GM21786 (cell line): ENCODE results near the gene NDUFB8.

Experiments used
- ATAC-seq: cut with Tn5 transposase; IDR thresholded peaks from one replicate; pipeline ENCODE4 v1.9.1; 2021; ENCODE audit not compliant: unreplicated experiment

Gene NDUFB8

DNA sequence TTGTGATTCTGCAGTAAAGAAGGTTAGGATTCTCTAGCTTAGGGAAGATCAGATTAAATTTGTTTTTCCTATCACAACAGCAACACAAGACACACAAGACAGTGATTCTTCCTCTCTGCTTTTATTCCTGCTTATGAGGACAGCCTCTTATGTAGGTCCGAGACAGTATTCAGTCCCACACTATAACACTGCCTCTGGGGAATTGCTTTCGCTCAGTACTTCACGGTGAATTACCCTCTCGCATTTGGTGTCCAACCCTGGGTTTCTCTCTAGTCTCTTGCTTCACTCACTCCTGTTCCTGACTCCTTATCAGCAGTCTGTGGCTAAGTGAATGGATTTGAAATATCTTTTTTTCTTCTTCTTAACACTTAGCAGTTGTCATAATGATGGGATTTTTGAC lies 7.8 kb upstream of the NDUFB8 start:
- ATAC-seq: no peak

DNA sequence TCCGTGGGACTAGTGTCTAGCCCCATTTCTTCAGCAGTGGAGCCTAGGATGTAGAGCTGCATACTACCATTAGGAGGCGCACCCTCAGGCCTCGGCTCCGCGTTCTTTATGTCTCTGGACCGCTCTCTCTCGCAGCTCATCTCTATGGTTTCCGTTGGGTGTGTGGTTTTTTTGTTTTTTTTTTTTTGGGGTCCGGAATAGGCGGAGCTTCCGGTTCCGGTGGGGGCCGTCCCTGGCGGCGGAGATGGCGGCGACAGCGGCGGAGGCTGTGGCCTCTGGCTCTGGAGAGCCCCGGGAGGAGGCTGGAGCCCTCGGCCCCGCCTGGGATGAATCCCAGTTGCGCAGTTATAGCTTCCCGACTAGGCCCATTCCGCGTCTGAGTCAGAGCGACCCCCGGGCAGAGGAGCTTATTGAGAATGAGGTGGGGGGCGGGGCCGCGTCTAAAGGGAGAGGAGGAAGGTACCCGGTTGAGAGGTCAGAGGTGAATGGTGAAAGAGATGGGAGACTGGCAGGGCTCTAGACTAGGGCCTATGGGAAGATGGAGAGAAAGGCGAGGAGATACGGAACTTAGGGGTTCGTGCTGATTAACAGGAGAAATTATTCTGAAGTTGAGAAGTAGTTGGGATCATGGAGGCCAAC lies 6.2 kb upstream of the NDUFB8 start, which contains the start of gene HIF1AN:
HIF1AN (plus strand) TSS at position 229 of the 639 bp plus-strand sequence; CDS start at position 245, 16 bp downstream.
- ATAC-seq: peak; percentile 93

DNA sequence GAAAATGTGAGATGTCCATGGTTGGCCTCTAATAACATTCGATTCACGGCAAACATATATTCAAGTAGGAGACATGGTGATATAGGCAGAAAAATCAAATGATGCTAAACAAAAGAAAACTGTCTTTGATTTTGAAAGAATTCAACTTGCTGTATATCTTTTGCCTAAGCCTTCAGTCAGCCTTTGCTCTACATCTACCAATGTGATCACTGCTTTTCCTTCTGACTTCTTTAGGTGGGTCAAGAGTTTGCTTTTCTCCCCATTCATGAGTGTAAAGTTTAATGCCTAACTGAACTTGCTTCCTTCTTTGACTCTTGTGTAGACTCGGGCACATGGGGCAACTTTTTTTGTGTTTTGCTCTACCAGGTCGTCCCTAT lies 5.7 kb upstream of the NDUFB8 start:
- no peak for ATAC-seq

DNA sequence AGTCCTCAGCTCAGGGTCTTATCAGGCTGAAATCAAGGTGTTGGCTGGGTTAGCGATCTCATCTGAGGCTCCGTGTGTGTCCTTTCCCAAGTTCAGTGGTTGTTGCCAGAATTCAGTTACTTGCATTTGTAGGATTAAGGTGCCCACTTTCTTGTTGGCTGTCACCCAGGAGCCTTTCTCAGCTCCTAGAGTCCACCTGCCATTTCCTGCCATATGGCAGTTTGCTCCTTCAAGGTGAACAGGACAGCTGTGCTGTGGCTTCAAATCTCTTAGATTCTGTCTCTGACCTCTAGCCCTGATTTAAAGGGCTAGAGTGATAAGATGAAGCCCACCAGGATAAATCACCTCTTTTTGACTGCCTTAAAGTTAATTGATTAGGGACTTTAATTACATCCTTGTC lies 5.1 kb upstream of the NDUFB8 start:
- no peak for ATAC-seq

DNA sequence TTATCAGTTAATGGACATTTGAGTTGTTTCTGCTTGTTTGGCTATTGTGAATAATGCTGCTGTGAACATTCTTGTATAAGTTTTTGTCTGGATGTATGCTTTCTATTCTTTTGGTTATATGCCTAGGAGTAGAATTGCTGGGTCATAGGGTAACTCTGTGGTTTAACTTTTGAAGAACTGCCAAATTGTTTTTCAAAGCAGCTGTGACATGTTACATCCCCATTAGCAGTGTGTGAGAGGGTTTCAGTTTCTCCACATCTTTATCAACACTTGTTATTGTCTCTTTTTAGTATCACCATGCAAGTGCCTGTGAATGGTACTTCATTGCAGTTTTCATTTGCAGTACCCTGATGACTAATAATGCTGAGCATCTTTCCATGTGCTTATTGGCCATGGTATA lies 2.1 kb upstream of the NDUFB8 start:
- no peak for ATAC-seq

DNA sequence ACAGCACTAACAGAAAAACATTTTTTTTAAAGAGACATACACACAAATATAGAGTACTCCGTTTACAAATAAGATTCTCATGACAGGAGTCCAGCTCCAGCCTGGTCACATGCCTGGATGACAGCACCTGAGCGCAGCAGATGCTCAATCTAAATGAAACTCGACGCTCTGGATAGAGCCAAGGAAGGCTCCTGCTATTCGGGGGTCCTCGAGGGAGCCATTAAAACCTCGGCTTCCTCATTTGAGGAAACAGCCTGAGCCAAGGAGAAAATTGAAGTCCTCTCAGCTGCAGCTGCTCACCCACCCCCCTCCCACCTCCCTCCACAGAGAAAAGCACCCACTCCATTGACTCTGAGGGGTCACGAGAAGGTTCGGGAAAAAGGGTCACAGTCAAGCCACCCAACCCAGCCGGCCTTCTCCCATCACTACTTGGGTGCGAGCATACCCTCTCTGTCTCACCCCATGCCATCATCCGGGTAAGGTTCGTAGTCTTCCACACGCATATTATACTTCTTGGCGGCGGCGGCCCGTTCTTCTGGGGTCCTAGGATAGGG lies 673 bp downstream of the NDUFB8 start:
- no peak for ATAC-seq

DNA sequence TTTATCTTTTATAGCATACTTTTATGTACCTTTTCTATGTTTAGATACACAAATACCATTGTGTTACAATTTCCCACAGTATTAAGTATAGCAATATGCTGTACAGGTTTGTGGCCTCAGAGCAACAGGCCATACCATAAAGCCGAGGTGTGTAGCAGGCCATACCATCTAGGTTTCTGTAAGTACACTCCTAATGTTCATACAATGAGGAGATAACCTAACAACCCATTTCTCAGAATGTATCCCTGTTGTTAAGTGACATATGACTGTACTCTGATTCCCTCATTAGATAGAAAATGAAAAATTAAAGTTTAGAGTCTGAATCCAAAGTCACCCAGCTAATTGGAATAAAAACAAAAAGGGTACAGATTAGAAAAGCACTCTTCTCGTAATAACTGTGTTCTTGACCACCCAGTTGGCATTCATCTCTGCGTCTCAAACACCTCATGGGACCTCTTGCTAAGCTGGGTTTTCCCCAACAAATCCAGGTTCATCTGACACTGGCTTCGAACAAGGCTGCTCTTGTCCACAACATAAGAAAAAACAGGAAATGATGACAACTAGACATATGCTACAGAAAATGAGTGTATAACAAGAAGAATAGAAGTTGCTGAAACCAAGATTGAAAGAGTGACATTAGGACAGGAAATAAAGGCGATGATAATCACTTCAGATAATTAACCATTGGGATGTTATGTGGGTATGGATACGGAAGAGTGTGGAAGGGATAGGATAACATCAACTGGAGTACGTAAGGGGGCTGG lies 1.4 kb downstream of the NDUFB8 start:
- no peak for ATAC-seq

DNA sequence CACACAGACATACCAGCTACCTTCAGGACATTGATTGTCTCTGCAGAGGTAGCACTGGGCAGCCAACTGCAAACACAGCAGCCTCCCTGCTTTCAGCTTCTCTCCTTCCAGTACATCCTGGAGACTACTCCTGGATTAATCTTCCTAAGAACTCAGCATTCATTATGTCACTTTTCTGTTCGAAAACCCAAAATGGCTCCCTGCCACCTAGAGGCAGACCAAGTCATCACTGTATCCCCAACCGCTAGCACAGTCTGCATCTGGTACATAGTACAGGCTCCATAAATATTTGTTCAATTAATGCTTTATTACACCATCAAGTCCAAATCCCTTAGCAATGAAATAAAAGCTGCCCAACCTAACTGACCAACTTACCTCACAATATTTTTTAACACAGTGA lies 5.0 kb downstream of the NDUFB8 start:
- ATAC-seq: no peak

DNA sequence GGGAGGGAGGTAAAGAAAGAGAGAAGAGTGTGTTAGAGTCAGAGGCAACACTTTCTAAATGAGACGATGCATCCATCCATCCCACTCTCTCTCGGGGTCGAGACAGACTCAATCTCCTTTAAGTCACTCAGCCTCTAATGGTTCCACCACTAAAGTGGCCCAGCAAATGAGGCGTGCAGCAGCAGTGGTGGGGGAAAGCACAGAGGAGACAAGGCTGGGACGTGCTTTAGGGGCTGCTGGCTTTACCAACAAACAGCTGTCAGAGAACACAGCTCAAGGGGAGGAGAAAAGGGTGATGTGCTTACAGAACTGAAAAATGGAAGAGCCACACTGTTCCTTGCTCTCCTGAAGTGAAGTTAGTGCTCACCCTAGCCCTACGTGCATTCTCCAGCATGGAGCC lies 5.5 kb downstream of the NDUFB8 start:
- no peak for ATAC-seq

DNA sequence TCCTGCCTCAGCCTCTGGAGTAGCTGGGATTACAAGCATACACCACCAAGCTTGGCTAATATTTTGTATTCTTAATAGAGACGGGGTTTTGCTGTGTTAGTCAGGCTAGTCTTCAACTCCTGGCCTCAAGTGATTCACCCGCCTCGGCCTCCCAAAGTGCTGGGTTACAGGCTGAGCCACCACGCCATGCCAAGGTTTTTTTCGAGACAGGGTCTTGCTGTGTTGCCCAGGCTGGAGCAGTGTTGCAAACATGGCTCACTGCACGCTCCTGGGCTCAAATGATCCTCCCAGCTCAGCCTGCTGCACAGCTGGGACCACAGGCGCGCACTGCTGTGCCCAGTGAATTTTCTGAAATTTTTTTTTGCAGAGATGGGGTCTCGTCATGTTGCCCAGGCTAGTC lies 6.7 kb downstream of the NDUFB8 start:
- no peak for ATAC-seq

DNA sequence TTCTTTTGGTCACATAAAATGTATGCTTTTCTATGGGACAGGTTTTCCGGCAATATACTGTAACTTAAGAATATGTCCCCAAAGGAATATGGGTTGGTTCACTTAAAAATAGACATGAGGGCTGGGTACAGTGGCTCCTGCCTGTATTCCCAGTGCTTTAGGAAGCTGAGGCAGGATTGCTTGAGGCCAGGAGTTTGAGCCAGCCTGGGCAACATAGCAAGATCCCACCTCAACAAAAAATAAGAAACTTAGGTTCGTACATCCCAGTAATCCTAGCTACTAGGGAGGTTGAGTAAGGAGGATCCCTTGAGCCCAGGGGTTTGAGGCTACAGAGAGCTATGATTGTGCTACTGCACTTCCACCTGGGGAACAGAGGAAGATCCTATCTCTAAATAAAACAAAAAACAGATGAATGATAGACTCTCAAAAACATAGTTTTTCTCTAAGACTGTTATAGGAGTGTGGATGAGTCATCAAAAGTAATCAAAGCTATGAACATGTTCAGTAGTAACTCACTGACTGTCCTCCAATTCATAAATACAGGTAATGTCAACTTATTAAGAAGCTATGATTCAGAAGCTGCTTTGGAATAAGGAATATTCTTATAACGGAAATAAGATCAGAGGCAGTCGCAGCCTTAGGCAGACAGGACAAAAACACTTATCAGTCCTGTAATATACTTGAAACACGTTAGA lies 7.4 kb downstream of the NDUFB8 start:
- ATAC-seq: no peak

DNA sequence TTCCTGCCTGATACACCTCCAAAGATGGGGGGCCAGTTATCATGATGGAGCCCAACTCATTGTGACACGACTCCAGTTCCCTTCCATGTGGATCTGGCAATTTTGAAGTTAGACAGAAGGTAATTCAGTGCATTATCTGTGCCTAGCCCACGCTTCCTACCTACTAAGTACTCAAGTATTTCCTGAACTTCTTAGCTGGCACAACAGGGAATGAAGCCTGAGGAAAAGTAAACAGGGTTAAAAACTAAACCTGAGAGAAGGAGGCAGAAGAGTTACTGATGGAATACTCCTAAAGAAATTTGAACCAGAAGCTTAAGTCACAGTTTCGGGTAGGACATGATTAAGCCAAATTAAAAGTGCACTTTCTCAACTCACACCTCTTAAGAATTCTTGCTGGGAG lies 8.9 kb downstream of the NDUFB8 start:
- no peak for ATAC-seq

DNA sequence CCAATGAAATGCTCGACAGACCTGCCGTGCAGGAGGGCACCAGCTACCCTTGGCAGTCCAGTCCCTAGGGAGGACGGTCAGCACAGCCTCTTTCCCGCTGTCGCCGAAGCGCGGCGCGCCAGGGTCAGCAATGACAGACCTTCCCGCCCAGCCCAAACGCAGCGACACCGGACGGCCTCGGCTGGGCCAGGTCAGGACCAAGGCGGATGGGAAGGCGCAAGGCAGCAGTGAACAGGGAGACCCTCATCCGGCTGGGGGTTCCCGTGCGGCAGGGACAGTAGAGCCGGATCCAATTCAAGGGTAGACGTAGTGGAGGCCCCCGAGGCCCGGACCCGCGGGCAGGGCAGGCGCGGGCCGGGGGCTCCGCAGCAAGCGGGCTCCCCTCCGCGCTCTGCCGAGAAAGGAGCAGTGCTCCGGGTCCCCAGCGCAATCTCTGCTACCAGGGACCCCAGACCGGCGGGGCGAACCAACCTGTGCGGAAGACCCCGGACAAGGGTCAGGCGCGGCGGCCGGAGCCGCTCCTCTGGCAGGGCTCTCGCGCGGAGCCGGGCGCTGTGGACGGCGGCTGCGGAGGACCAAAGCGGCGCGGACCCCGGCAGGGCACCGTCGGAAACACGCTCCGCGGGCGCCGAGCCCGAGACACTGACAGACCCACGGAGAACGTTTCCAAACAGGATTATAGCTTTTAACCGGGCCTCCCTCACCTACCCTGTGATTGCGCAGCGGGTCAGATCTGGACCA lies 10.2 kb downstream of the NDUFB8 start, which contains the start of gene SEC31B:
SEC31B (minus strand) TSS at position 551 of the 741 bp plus-strand sequence. CDS start 2,909 bp downstream, outside the sequence.
- no peak for ATAC-seq

DNA sequence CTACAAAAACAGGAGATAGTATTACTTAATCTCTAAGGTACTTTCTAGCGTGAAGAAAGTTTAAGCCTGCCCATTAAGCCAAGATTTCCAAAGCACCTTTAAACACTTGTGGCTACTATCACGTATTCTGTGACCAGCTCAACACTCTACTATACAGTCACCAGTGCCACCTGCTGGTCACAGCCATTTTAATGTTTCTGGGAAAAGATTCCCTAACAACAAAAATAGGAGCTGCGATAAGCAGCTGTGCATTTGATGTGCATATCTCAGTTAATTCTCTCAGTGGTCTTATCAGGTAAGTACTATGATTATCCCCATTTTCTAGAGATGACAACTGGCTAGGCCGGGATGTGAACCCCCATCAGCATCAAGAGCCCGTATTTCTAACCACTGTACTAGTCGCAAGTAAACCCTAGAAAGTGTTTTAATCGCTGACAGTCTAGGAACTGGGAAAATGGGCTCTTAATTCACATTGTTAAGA lies 10.9 kb downstream of the NDUFB8 start:
- no peak for ATAC-seq

DNA sequence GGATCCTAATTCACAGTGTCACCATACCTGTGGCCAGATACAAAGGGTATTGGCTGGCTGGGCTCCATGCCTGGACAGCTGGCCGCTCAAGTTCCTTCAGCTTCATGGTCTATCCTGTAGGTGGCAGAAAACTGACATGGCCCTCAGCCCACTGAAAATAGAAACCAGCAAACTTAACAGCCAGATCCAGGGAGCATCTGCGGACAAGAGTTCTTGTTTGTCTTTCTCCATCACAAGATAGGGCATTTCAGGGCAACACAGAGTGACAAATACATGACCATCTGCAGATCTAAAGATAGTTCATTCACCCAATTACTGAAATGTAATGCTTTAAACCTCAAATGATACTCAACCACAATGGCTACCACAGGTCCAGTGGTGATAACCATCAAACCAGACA lies 12.8 kb downstream of the NDUFB8 start:
- no peak for ATAC-seq

DNA sequence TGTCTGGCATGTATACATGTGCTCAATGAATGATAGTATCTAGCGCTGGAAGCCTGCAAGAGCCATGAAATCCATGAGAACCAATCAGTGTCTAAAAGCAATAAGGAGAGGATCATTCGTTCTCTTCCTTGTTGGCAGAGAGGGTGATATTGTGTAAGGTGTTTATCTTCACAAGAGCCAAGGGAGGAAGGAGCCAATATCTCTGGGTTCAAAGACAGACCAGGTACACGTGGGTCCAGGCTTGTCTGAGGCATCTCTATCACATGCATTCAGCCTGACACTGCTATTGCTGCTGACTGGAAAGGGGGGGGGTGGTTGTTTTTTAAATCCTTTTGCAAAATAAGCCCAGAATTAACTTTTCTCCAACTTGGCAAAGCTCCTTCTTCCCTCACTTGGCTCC lies 14.1 kb downstream of the NDUFB8 start:
- ATAC-seq: no peak

DNA sequence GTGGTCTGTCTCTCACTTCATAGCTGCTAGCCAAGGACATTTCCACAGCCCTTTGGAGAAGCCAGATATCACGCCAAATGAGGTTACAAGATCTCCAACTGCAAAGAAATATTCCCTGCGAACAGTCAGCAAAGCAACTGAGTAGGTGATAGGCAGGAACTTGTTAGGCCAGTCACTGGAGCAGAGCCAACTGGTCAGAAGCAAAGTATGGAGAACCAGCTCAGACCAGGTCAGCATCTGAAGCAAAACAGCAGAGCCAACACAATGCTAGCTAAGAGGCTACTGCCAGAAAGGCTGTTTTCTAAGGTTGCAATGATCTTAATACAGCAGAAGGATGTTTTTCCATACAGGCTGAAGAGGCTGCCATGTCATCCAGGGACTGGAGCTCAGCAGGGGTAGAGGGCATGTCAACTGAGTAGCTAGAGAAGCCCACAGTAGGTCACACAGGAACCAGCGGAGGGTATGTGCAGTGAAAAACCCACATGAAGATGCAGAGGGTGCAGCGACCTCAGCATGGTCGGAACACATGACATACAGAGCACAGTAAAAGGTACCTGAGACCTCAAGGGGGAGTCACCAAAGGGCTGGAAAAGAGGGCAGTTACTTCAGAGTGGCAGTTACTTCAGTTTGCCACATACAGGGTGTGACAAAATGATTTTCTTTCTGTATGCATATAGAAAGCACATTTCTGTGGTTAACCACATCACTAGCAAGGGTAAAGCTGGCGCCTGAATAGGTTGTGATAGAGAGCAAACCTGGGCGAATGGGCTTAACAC lies 18.9 kb downstream of the NDUFB8 start:
- ATAC-seq: peak; percentile 64

DNA sequence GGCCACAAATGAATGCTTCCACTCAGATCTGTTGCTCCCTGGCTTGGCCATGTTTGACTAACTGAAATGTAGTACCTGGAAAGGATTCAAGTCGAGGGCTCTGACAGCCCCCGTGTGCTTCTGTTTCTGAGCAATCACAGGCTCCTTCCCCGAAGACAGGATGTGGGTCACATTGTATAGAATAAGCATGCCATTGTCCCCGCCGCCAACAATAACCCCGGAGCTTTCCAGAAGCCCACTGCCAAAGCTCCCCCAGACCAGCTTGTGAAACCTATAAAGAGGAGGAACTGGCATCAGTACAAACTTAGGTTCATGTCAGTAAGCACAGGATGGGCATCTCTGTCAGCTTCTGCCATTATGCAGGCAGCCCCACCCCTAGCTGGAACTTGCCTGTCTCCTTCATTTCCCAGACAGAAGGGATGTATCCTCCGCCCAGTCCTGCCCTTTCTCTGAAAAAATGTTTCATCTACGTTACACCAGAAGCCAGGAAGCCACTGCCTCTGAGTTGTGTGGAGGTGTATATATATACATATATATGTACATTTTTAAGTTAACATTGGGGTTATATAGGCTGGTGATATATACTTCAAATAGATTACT lies 20.3 kb downstream of the NDUFB8 start:
- no peak for ATAC-seq

DNA sequence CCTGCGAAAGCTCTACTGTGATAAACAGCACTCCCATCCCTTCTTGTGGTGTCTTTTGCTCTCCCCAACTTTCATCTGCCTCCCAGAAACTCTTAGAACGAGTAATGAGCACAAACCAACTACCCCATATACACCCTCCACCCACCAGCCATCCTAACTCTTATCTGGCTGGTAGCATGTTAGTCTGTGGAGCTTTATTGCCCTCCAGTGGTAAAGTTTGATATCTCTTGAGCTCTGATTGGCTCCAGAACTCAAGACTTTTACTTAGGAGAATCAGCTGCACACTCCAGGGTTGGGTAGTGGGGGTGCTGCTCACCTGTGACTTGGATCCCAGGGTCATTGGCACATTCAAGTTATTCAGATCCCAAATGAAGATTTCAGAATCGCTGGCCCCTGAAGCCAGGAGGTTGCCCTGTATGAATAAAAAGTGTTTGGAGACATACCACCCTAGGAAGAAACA lies 20.9 kb downstream of the NDUFB8 start:
- ATAC-seq: no peak

DNA sequence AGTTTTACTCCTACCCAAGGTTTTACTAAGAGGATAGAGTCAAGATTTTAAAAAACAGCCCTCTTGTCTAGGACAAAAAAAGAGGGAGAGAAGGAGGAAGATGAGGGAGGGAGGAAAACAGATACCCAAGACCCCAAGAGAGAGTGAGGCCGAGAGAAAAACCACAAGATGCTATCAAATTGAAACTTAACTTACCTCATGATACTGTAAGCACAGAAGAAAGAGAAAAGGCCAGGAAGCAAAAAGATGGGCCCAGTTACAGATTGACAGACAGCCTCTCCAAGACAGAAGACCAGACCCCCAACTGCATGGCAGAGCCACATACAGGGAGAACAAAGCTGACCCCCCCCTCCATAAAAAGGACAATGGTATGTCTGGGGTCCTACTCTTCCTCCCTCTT lies 21.4 kb downstream of the NDUFB8 start:
- no peak for ATAC-seq
